ENCODE data around the gene TLE3. TPM values are rescaled to one million over a fixed set of nuclear protein-coding genes. Genes with fewer than 3 reads are reported as not detected.
"Not testable (repeated sequence)": the region's sequence is repeated elsewhere in the genome, so short reads cannot be mapped to it uniquely, and the experiment has no call there.

The TLE3 gene
- polyA plus RNA-seq (ENCODE audit: insufficient read length), result 35.5 TPM
- long read RNA-seq, donor 1, partial matches to known transcripts, result 5 of 5 reads
- long read RNA-seq, donor 1, other reads (novel, unspliced or antisense), result 0 of 5 reads
- long read RNA-seq, donor 2, result 0 reads
- long read RNA-seq, donor 3, result 0 reads
- long read RNA-seq, donor 4, result 0 reads
- long read RNA-seq, donor 5, result 0 reads
- long read RNA-seq, donor 6, result 0 reads
- long read RNA-seq, donor 7, result 0 reads
- long read RNA-seq, donor 8, result 0 reads

- DNase-seq, result peak; percentile 98
Observed at GRCh38 chr15:70097321-70098152, at the start of gene TLE3. TSS of gene TLE3 (minus strand) at chr15:70097917. CDS start at chr15:70096798, 1,119 bp downstream.

GRCh38 chr15:70147178-70147760, 49.6 kb upstream of the TLE3 start:
- DNase-seq, result no peak

GRCh38 chr15:70146771-70147170, 49.1 kb upstream of the TLE3 start:
- no peak for DNase-seq

DNA sequence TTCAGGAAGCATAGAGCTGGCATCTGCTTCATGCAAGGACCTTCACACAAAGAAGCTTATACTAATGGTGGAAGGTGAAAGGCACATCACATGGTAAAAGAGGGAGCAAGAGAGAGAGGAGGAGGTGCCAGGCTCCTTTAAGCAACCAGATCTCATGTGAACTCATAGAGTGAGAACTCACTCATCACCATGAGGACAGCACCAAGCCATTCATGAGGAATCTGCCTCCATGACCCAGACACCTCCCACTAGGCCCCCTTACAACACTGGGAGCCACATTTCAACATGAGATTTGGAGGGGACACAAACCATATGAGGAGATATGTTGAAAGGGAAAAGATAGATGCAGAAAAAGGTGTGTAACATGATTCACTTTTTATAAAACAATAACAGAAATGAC, 48.4 kb upstream of the TLE3 start:
- no peak for DNase-seq

DNA sequence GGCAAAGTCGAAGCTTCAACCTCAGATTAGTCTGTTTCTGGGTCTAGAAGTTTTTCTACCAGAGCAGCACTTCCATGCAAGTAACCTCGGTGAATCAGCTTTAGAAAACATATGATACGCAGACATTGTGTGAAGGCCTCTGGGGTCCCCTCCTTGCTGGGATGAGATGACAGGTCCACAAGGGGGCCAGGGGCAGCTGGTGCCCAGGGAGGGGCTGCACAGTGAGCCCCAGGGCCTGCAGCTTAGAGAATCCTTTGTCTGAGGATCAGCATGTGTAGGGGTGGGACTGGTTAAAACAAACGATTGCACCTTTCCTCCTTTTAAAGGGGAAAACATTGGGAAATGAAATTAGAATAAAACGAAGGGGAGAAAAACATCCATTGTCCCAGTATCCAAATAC, 47.5 kb upstream of the TLE3 start:
- DNase-seq, result no peak

GRCh38 chr15:70142322-70143191, 44.8 kb upstream of the TLE3 start:
- DNase-seq, result no peak

DNA sequence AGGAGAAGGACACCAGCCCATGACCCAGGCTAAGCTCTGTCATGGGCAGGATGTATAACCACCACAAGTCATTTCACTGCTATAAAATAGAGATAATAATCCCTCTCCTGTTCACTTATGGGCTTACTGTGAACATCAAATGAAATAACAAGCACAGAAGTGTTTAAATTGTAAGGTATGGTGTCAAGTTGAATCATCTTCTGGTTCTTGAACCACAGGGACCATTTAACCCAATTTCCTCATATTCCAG, 44.3 kb upstream of the TLE3 start:
- no peak for DNase-seq

- DNase-seq, result no peak
Observed at GRCh38 chr15:70141376-70142071, 43.8 kb upstream of the TLE3 start.

DNA sequence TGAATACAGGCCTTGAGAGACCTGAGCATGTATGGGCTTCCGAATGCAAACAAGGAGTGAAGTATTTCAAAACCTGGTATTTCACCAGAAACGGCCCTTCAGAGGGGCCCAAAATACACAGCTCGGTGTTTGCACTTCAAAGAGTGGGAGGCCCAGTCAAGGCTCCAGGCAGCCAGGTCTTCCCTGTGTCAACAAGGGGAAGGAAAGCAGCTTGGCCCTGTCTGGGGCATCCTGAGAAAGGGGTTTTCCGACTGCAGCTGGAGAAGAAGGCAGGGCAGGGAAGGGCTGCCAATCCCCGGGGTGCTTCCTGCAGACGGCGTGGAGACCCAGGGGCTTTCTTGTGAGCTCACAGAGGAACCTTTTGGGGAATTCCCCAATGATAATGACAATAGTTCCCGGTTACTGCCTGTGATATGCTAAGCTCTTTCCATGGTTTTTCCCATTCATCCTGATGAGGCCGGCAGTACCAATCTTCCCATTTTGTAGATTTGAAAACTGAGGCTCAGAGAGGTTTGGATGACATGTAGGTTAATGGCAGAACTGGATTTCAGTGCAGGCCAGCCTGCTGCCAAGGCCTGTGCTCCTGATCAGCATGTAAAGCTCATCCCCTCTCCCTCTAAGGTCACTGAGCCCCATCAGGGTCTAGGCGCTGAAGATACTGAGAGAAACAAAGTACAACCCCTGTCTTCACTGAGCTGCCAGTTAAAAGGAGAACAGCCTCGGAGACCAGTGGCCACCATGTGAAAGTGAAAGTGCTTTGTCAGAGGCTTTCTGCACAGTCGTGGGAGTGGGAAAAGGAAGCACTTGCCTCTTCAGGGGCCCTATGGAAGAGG, 43.0 kb upstream of the TLE3 start:
- no peak for DNase-seq

DNA sequence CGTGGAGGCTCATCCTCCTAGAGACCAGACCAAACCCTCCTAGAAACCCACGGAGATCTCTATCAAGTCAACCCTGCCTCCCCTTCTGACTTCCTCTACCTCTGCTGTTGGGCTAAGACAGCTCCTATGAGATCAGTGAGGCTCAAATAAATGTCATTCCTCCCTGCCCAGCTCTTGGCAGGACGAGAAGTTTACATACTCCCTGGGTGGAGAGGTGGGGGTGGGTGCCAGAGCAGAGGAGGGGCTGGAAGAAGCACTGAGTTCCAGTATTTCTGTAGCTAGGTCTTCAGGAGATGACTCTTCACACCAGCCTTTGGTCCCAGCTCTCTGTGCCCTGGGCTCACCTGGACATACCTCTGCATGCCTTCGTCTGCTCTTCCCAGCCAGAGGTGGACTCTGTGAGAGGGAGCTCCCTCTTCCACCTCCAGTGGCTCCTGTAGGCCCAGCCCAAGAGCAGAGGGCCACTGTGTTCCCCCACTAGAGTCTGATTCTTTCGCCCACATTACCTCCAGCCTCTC, 42.4 kb upstream of the TLE3 start:
- DNase-seq, result no peak

- DNase-seq, result no peak
Observed at GRCh38 chr15:70137967-70138366, 40.2 kb upstream of the TLE3 start.

DNA sequence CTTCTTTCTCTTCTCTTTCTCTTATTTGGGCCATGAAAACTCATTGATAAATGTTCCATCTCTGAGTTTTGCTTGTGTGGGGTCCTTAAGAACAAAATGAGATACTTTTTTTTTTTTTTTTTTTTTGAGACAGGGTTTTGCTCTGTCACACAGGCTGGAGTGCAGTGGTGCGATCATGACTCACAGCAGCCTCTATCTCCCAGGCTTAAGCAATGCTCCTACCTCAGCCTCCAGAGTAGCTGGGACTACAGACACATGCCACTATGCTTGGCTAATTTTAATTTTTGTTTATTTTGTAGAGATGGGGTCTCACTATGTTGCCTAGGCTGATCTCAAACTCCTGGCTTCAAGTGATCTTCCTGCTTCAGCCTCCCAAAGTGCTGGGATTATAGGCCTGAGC, 39.3 kb upstream of the TLE3 start:
- DNase-seq, result not testable (repeated sequence)

DNA sequence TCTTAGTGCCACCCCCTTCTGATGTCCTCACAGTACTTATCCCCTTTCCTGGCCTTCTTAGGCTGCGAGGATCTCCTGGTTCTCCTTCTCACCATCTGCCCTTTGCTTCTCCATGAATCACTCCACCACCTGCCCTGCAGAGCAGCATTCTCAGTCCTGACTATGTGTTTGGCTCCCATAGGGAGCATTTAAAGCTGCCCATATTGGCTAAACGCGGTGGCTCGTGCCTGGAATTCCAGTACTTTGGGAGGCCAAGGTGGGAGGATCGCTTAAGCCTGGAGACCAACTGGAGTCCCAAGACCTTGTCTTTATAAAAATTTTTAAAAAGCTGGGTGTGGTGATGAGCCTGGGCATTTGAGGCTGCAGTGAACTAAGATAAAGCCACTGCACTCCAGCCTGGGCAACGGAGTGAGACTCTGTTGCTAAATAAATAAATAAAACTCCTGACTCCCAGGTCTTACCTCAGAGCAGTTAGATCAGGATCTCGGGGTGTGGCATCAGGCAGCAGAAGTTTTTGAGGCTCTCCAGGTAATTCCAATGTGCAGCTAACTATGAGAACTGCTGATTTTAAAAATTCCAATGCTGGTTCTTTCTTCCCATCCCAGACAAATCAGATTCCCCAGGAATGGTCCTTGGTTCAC, 36.2 kb upstream of the TLE3 start:
- DNase-seq, result no peak

- no peak for DNase-seq
Observed at GRCh38 chr15:70133296-70133695, 35.6 kb upstream of the TLE3 start.

- no peak for DNase-seq
Observed at GRCh38 chr15:70132571-70132970, 34.9 kb upstream of the TLE3 start.

DNA sequence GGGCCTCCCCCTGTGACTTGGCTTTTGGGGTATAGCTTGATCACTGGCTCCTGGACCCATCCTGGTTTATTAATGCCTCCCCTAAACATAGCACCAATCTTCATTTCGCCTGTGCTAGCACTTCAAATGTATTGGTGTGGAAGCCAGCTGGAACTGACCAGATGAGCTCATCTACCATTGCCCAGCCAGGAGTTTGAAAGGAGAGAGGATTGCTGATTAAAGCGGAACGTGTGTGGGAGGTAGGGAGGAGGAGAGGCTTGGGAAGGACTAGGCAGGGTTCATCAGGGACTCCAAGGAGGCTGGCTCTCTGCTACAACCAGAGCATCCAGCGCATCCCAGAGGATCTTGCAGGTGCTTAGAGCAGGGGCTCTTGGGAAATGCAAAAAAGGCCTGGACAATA, 34.4 kb upstream of the TLE3 start:
- no peak for DNase-seq

DNA sequence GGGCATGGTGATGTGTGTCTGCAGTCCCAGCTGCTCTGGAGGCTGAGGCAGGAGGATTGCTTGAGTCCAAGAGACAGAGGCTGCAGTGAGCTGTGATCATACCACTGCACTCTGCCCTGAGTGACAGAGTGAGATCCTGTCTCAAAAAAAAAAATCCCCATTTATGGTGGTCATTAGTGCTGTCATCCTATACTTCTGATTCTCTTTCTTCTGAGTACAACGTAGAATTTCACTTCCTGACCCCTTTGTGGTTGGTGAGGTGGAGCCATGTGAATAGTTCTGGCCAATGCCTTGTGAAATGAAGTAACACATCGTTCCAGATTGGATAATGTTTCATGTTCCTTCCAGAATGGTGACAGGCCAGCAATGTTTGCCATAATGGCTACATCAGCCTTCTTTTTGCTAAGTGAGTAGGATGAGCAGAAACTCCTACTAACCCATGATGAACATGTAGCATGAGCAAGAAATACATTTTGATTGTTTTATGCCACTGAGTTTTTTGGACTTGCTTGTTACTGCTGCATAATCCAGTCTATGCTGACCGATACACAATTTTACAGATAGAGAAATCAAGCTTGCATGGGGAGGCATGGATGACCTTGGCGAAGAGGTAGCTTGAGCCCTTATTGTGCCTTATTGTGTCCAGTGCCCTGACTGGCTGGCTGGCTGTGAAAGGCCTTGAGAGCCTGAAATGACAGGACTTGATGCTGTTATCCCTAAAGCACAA, 30.9 kb upstream of the TLE3 start:
- DNase-seq, result no peak

DNA sequence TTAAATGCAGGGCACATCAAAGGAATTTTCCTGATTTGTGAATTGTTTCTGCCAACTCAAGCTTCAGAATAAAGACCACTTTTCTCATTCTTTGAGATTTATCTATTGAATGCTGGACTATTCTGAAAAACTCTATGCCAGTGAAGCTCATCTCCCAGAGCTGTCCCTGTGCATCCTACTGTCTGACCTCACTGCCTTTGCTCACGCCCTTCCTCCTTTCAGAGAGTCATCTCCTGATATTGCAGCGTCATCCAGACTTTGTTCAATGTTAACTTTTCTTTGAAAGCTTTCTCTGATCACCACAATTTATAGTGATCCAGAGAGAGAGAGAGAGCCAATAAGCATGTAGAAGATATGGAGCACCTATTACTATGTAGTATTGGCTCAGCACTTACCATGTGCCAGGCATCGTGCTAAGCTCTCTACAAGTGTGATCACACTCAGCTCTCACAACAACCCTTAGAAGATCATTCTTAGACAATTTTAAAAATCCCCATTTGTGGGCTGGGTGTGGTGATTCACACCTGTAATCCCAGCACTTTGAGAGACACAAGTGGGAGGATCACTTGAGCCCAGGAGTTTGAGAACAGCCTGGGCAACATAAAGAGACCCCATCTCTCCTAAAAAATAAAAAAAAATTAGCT, 30.2 kb upstream of the TLE3 start:
- no peak for DNase-seq

DNA sequence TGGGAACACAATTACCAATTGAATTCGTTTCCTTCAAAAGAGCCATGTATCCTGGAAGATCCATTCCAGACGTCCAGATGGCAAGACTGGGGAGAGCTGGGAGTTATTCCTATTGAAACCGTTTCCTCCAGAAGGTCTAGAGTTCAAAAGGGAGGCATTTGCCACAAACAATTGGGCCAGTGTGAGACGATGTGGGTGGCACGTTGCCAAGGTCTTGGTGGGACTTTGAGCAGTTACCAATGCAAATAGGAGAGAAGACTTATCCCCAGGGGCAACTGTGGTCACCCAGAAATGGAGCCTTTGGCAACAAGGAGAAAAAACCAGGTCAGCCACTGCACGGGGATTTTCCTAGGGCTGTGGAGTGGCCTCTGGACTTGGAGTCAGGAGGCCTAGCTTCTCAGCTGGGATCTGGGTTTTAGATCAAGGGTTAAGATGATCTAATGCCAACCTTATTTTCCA, 29.6 kb upstream of the TLE3 start:
- no peak for DNase-seq

Data from left kidney (tissue), 8 donors.